ENCODE measurements around the gene ST8SIA2.
A peak's percentile ranks its signal among the peaks of the same experiment; 100 is the strongest.

ST8SIA2 gene

GRCh38 chr15:92499731-92500530 lies 106.2 kb downstream of the ST8SIA2 start:
- DNase-seq: peak; percentile 4

- DNase-seq: no peak
These were observed 108.7 kb downstream of the ST8SIA2 start for GRCh38 chr15:92502336-92502735.

GRCh38 chr15:92502930-92503857 lies 109.5 kb downstream of the ST8SIA2 start:
- DNase-seq: no peak

GRCh38 chr15:92503889-92504288 lies 110.2 kb downstream of the ST8SIA2 start:
- DNase-seq: no peak

GRCh38 chr15:92505611-92506010 lies 111.9 kb downstream of the ST8SIA2 start:
- no peak for DNase-seq

- DNase-seq: no peak
These were observed 112.8 kb downstream of the ST8SIA2 start for GRCh38 chr15:92506506-92506905.

GRCh38 chr15:92510163-92510882 lies 116.6 kb downstream of the ST8SIA2 start:
- DNase-seq: no peak

All from NCI-H1092 treated with DMSO at 0.1 percent for 48 hours (cell line).